ENCODE data around the gene PTCD2. TPM values are rescaled to one million over a fixed set of nuclear protein-coding genes. Genes with fewer than 3 reads are reported as not detected.

The PTCD2 gene
- total RNA-seq, 1 experiment from 2014 or later: 12.7 TPM

DNA sequence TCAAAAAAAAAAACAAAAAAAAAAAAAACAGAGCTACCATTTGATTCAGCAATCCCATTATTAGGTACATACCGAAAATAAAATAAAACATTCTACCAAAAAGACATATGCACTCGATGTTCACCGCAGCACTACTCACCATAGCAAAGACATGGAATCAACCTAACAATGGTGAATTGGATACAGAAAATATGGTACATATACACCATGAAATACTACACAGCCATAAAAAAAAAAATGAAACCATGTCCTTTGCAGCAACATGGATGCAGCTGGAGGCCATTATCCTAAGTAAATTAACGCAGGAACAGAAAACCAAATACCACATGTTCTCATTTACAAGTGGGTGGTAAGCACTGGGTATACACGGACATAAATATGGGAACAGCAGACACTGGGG lies 21.5 kb upstream of the PTCD2 start:
- ChIA-PET POLR2A (ENCODE audit: low non-redundant PET) (no interaction called here), CTCF (no interaction called here)
- no peak for DNase-seq (ENCODE audit: low spot score)
- H3K27ac ChIP-seq (ENCODE audit: low read depth, low read length, poor library complexity, severe bottlenecking): no peak overlapping the region
- peaks cover 14% of the 10 kb centered on the region for H3K4me1 ChIP-seq (ENCODE audit: insufficient read depth, low read length, poor library complexity, severe bottlenecking)
- no peaks in the 10 kb centered on the region for H3K27me3 ChIP-seq (replicated peaks; ENCODE audit: insufficient read depth, low read depth, low read length, poor library complexity)
- H3K36me3 ChIP-seq (ENCODE audit: insufficient read depth, low read length, poor library complexity, severe bottlenecking): peaks cover 28% of the 10 kb centered on the region
- H3K9me3 ChIP-seq (ENCODE audit: low read depth, low read length, poor library complexity, severe bottlenecking): no peaks in the 10 kb centered on the region
- BruUV-seq (replicated peaks): no TSS peak
- H3K4me3 ChIP-seq (ENCODE audit: low read depth, low read length, poor library complexity, severe bottlenecking): no peak overlapping the region
- intact Hi-C loops (cut with micrococcal nuclease; ENCODE audit: unreplicated experiment): no loop called here
- TF ChIP-seq EZH2 (IDR thresholded peaks at IDR 0.05; ENCODE audit: borderline replicate concordance, low read depth, low read length, poor library complexity, severe bottlenecking) (no peak), CTCF (conservative IDR thresholded peaks at IDR 0.05; ENCODE audit: low read depth, low read length) (no peak)

DNA sequence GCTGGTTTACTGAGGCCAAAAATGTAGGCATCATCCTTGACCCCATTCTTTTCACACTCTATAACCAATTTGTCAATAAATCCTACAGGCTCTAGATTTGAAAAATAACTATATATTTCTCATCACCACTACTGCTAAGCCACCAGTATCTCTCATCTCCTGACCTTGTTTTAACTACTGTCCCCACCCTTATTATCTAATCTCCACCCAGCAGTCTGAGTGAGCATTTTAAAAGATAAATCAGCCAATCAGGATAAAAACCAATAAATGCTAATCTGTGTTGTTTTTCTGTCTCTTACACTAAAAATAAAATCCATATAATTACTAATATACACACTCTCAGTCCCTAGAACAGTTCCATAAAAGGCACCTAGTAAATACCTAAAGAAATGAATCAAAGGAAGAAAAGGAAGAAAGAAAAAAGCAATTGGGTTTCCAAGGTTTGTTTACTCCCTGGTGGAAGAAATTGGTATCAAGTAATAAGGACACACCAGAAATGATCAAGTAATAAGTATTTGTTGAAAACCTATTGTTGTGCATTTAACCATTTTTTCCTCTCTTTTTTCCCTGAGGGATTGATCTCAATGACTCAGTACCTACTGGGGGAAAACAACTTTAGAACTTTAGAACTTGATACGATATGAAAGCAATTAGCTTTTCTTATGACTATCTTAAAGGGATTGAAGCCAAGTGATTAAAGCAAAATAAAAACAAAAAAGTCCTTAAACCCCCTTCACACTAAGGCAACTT lies 19.4 kb upstream of the PTCD2 start:
- Histone ChIP-seq H3K36me3 (ENCODE audit: insufficient read depth, low read length, poor library complexity, severe bottlenecking) (peaks cover 9% of the 10 kb centered on the region), H3K4me3 (ENCODE audit: low read depth, low read length, poor library complexity, severe bottlenecking) (no peak overlapping the region), H3K27ac (ENCODE audit: low read depth, low read length, poor library complexity, severe bottlenecking) (peak overlapping the region; percentile 5), H3K4me1 (ENCODE audit: insufficient read depth, low read length, poor library complexity, severe bottlenecking) (peaks cover 23% of the 10 kb centered on the region), H3K9me3 (ENCODE audit: low read depth, low read length, poor library complexity, severe bottlenecking) (no peaks in the 10 kb centered on the region), H3K27me3 (replicated peaks; ENCODE audit: insufficient read depth, low read depth, low read length, poor library complexity) (no peaks in the 10 kb centered on the region)
- ChIA-PET CTCF (no interaction called here), POLR2A (ENCODE audit: low non-redundant PET) (no interaction called here)
- DNase-seq (ENCODE audit: low spot score): no peak
- intact Hi-C loops (cut with micrococcal nuclease; ENCODE audit: unreplicated experiment): no loop called here
- TF ChIP-seq EZH2 (IDR thresholded peaks at IDR 0.05; ENCODE audit: borderline replicate concordance, low read depth, low read length, poor library complexity, severe bottlenecking) (no peak), CTCF (conservative IDR thresholded peaks at IDR 0.05; ENCODE audit: low read depth, low read length) (no peak)
- BruUV-seq (replicated peaks): no TSS peak

- BruUV-seq (replicated peaks): no TSS peak
- CTCF ChIA-PET: no interaction called here
- intact Hi-C loops (cut with micrococcal nuclease; ENCODE audit: unreplicated experiment): no loop called here
Measured at GRCh38 chr5:72301557-72301956, 18.6 kb upstream of the PTCD2 start.

More at GRCh38 chr5:72301557-72301956, 18.6 kb upstream of the PTCD2 start:
- Histone ChIP-seq H3K9me3 (ENCODE audit: low read depth, low read length, poor library complexity, severe bottlenecking) (no peaks in the 10 kb centered on the region), H3K4me3 (ENCODE audit: low read depth, low read length, poor library complexity, severe bottlenecking) (no peak overlapping the region), H3K27ac (ENCODE audit: low read depth, low read length, poor library complexity, severe bottlenecking) (peak overlapping the region; percentile 5), H3K4me1 (ENCODE audit: insufficient read depth, low read length, poor library complexity, severe bottlenecking) (peaks cover 30% of the 10 kb centered on the region), H3K36me3 (ENCODE audit: insufficient read depth, low read length, poor library complexity, severe bottlenecking) (peaks cover 7% of the 10 kb centered on the region), H3K27me3 (replicated peaks; ENCODE audit: insufficient read depth, low read depth, low read length, poor library complexity) (no peaks in the 10 kb centered on the region)
- DNase-seq (ENCODE audit: low spot score): no peak
- TF ChIP-seq CTCF (conservative IDR thresholded peaks at IDR 0.05; ENCODE audit: low read depth, low read length) (no peak), EZH2 (IDR thresholded peaks at IDR 0.05; ENCODE audit: borderline replicate concordance, low read depth, low read length, poor library complexity, severe bottlenecking) (no peak)
- POLR2A ChIA-PET (ENCODE audit: low non-redundant PET): no interaction called here
